GM12878 (cell line): ENCODE measurements around the gene ADAMTS13. TPM values are rescaled to one million over a fixed set of nuclear protein-coding genes. Genes with fewer than 3 reads are reported as not detected.

Experiments
- ATAC-seq: fragments of 200-7000 bp; cut with Tn5 transposase; 3 replicates; pipeline ENCODE4 v1.9.1; 2020; ENCODE audit warnings: mild to moderate bottlenecking, moderate library complexity
- BruUV-seq: library from RNA; stranded (reverse); fragments of 400-500 nt; replicated peaks from 2 replicates; lab custom pipeline; 2021; lab: Mats Ljungman, UMichigan
- CTCF ChIA-PET: fragments of 300-600 bp; sonication (Branson Sonifier 250); formaldehyde crosslinking; extraction: SDS; loops from one replicate; lab custom pipeline; 2021; ENCODE audit warnings: inconsistent platforms; lab: Yijun Ruan, JAX
- POLR2A ChIA-PET: fragments of 350-600 bp; formaldehyde crosslinking; extraction: SDS; loops from one replicate; lab custom pipeline; 2021; ENCODE audit warnings: inconsistent platforms; lab: Charles Lee
- RAD21 ChIA-PET: fragments of 300-600 bp; sonication (Branson Sonifier 250); formaldehyde crosslinking; loops from one replicate; lab custom pipeline; 2023; ENCODE audit warnings: antibody characterized with exemption; ENCODE audit not compliant: unreplicated experiment; lab: Charles Lee
- SMC1A ChIA-PET: fragments of 300-600 bp; sonication (Branson Sonifier 250); formaldehyde crosslinking; loops from one replicate; lab custom pipeline; 2023; ENCODE audit not compliant: unreplicated experiment, uncharacterized antibody; lab: Charles Lee
- DNase-seq: peaks from one replicate; pipeline ENCODE4 v3.0.0-alpha.2; 2011; ENCODE audit warnings: low read depth, low spot score
- FAIRE-seq: peaks from 3 replicates; lab custom pipeline; 2011; peaks lifted over from hg19 to GRCh38; lab: Jason Lieb, UNC
- H2AFZ ChIP-seq: 2 replicates; pipeline ENCODE4 v1.6.0; 2011; ENCODE audit warnings: low read depth, low read length, control low read depth; ENCODE audit not compliant: control insufficient read depth
- H3K27ac ChIP-seq: 2 replicates; pipeline ENCODE4 v1.5.1; 2011; ENCODE audit warnings: control low read depth; ENCODE audit not compliant: control insufficient read depth, insufficient read depth
- H3K27me3 ChIP-seq, 2 experiments: replicated peaks in 1 of 2; 2 replicates each; pipeline versions ENCODE4 v1.6.0 to v1.6.1; 2011; ENCODE audit warnings: low read length in 1 of 2; ENCODE audit not compliant: control insufficient read depth in 2 of 2, insufficient read depth in 2 of 2
- H3K36me3 ChIP-seq, 2 experiments: 2 replicates each; pipeline ENCODE4 v1.5.1; 2011; ENCODE audit warnings: low read length in 1 of 2; ENCODE audit not compliant: control insufficient read depth in 2 of 2, insufficient read depth in 2 of 2
- H3K4me1 ChIP-seq: 2 replicates; pipeline ENCODE4 v1.6.1; 2011; ENCODE audit warnings: mild to moderate bottlenecking, low read length, moderate library complexity, mixed read lengths; ENCODE audit not compliant: control insufficient read depth, insufficient read depth
- H3K4me2 ChIP-seq: 2 replicates; pipeline ENCODE4 v1.6.0; 2011; ENCODE audit warnings: control low read depth; ENCODE audit not compliant: control insufficient read depth, insufficient read depth
- H3K4me3 ChIP-seq: fragments of 200-600 bp; sonication (generic); 2 replicates; pipeline ENCODE4 v1.5.1; 2016
- H3K79me2 ChIP-seq: 2 replicates; pipeline ENCODE4 v1.6.0; 2011; ENCODE audit warnings: low read length; ENCODE audit not compliant: control insufficient read depth, insufficient read depth
- H3K9ac ChIP-seq: 2 replicates; pipeline ENCODE4 v1.8.0; 2011; ENCODE audit warnings: low read length, control low read depth, mixed read lengths; ENCODE audit not compliant: control insufficient read depth, insufficient read depth
- H3K9me3 ChIP-seq: replicated peaks from 3 replicates; pipeline ENCODE4 v1.5.1; 2011; ENCODE audit warnings: mild to moderate bottlenecking, low read length; ENCODE audit not compliant: control insufficient read depth, insufficient read depth
- H4K20me1 ChIP-seq: 2 replicates; pipeline ENCODE4 v1.6.0; 2011; ENCODE audit not compliant: control insufficient read depth, insufficient read depth
- BACH1 ChIP-seq: fragments of 450-650 bp; IDR thresholded peaks from 2 replicates; pipeline ENCODE4 v1.6.1; 2017; ENCODE audit warnings: mild to moderate bottlenecking, borderline replicate concordance
- BCL11A ChIP-seq: IDR thresholded peaks from 2 replicates; pipeline ENCODE4 v1.6.1; 2011; ENCODE audit warnings: low read depth, low read length
- ETV6 ChIP-seq, 2 experiments: fragments of 450-650 bp in 1 of 2; IDR thresholded peaks in 1 of 2; conservative IDR thresholded peaks in 1 of 2; 2 replicates each; pipeline ENCODE4 v1.6.1; 2014; ENCODE audit warnings: antibody characterized with exemption in 1 of 2, borderline replicate concordance in 1 of 2, low read depth in 1 of 2, mild to moderate bottlenecking in 1 of 2, moderate library complexity in 1 of 2
- MTA2 ChIP-seq: fragments of 450-650 bp; IDR thresholded peaks from 2 replicates; pipeline ENCODE4 v1.6.1; 2016; ENCODE audit warnings: low read depth, mild to moderate bottlenecking, moderate library complexity
- MYC ChIP-seq: IDR thresholded peaks from 2 replicates; pipeline ENCODE4 v1.6.1; 2011; ENCODE audit warnings: mild to moderate bottlenecking, low read length, moderate library complexity, inconsistent platforms; ENCODE audit not compliant: insufficient read depth, insufficient replicate concordance, insufficient read length, severe bottlenecking
- NR2F1 ChIP-seq: fragments of 450-650 bp; conservative IDR thresholded peaks from 2 replicates; pipeline ENCODE4 v1.6.1; 2017; ENCODE audit warnings: mild to moderate bottlenecking
- RB1 ChIP-seq: fragments of 450-650 bp; formaldehyde crosslinking; IDR thresholded peaks from 2 replicates; pipeline ENCODE4 v1.6.1; 2017; ENCODE audit warnings: mild to moderate bottlenecking, borderline replicate concordance
- RELA ChIP-seq: fragments of 450-650 bp; IDR thresholded peaks from 2 replicates; pipeline ENCODE4 v1.8.0; 2014; ENCODE audit warnings: borderline replicate concordance; ENCODE audit not compliant: partially characterized antibody
- SIN3A ChIP-seq: IDR thresholded peaks from 2 replicates; pipeline ENCODE4 v1.6.1; 2012; ENCODE audit warnings: low read depth, low read length, improper control_type of control experiment
- SP1 ChIP-seq: IDR thresholded peaks from one replicate; pipeline ENCODE4 v1.6.1; 2011; ENCODE audit warnings: low read depth, low read length
- SUZ12 ChIP-seq: fragments of 200-600 bp; sonication (generic); IDR thresholded peaks from one replicate; pipeline ENCODE4 v1.6.1; 2018; ENCODE audit warnings: antibody characterized with exemption, mild to moderate bottlenecking; ENCODE audit not compliant: unreplicated experiment
- TBL1XR1 ChIP-seq: IDR thresholded peaks from 2 replicates; pipeline ENCODE4 v1.6.1; 2012; ENCODE audit warnings: low read depth, low read length, improper control_type of control experiment
- ZNF207 ChIP-seq: fragments of 450-650 bp; IDR thresholded peaks from 2 replicates; pipeline ENCODE4 v1.6.1; 2014; ENCODE audit warnings: antibody characterized with exemption, mild to moderate bottlenecking, borderline replicate concordance
- WGBS: methylation state at CpG from one replicate; pipeline ENCODE4 v1.1.6; 2016; ENCODE audit warnings: low lambda C conversion rate; ENCODE audit not compliant: insufficient replicate concordance, insufficient coverage; ENCODE audit errors: missing lambda C conversion rate; 5-methylcytosine and 5-hydroxymethylcytosine counted together
- in situ Hi-C: fragments of 300-500 bp; cut with MboI; formaldehyde crosslinking; loops from 9 replicates; pipeline ENCODE4 v1.14.3; 2018; ENCODE audit warnings: mixed read lengths
- intact Hi-C: fragments of 100-400 bp; cut with micrococcal nuclease; formaldehyde crosslinking; loops from one replicate; pipeline ENCODE4 v1.14.2; 2022; ENCODE audit not compliant: unreplicated experiment
- polyA plus RNA-seq, 11 experiments: library from polyadenylated mRNA; depleted of rRNA in 4 of 11; unstranded in 6 of 11; stranded (reverse) in 5 of 11; fragments of >200 nt; fragmentation: Nextera tagmentation in 4 of 11; fragmentation: Illumina TruSeq in 1 of 11; extraction: Ambion mirVana in 4 of 11; extraction: Trizol in 1 of 11; gene quantifications; 1 replicate in 1 of 11; 2 replicates in 10 of 11; pipeline versions ENCODE4 v1.2.1 to v1.2.3, GENCODE V29; 2011 to 2016; ENCODE audit warnings: inconsistent platforms in 2 of 11, missing spikeins in 2 of 11, low read depth in 1 of 11
- total RNA-seq, 4 experiments: library from RNA; depleted of rRNA in 3 of 4; stranded (reverse); fragments of >200 nt in 3 of 4; fragmentation: Illumina TruSeq in 1 of 4; extraction: Trizol in 1 of 4; gene quantifications; 2 replicates each; pipeline versions ENCODE4 v1.2.1 to v1.2.3, GENCODE V29; 2013 to 2021
- TF ChIP-seq, protein P1 (sequence below): IDR thresholded peaks from 2 replicates; pipeline ENCODE4 v1.6.1; 2011; ENCODE audit warnings: low read depth, mild to moderate bottlenecking, low read length, moderate library complexity, borderline replicate concordance; ENCODE audit errors: extremely low read depth
- TF ChIP-seq, protein P2 (sequence below): fragments of 450-650 bp; IDR thresholded peaks from 2 replicates; pipeline ENCODE4 v1.6.1; 2016; ENCODE audit warnings: mild to moderate bottlenecking
- TF ChIP-seq, protein P3 (sequence below): IDR thresholded peaks from 2 replicates; pipeline ENCODE4 v1.6.1; 2011; ENCODE audit warnings: borderline replicate concordance, low read depth, mild to moderate bottlenecking, moderate library complexity, mixed read lengths, low read length; ENCODE audit not compliant: insufficient read depth; ENCODE audit errors: extremely low read length

The ADAMTS13 gene
- total and polyA plus RNA-seq, 10 of the 15 experiments (the other 5 are each of a cell fraction or from before 2014, with no cell fraction given) = 0.08 to 2.4 (median 0.28) TPM

DNA sequence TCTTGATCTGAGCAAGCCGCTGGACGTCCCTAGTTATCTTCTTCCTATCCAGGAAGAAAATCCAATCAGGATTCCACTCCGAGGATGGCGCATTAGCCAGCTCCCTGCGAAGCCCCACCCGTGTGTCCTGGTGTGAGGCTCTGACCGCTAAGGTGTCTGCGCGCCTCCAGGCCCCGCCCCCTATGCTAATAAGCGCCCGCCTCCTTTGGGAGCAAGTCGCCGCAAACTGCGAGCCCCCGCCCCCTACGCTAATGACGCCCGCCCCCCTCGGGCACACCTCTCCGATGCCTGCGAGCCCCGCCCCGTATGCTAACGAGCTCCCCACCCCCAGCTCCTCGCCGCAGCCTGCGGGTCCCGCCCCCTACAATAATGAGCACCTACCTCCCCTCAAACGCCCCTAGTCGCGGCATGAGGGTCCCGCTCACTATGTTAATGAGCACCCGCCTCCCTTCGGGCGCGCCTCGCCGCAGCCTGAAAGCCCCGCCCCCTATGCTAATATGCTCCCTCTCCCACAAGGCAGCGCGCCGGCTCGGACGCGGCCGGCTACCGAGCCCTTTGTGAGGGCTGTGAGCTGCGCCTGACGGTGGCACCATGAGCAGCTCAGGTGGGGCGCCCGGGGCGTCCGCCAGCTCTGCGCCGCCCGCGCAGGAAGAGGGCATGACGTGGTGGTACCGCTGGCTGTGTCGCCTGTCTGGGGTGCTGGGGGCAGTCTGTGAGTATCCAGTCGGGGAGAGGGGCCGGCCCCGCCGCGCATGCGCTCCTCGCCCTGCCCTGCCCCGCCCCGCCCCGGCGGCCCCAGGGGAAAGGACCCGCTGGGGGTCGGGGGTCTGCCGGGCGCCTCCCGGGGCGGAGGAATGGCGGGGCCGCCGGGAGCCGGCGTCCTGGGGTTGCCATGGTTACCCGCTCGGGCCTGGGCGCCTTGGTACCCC is 37.6 kb downstream of the ADAMTS13 start, which contains the start of gene CACFD1 (continued):
- TF ChIP-seq RELA = peak; percentile 23
- 0 out of 2 replicates have a peak, but pooled peaks have one; percentile 5 for TF ChIP-seq BCL11A
- no peak for TF ChIP-seq MYC
- 0 out of 2 replicates have a peak, but pooled peaks have one; percentile 17 for TF ChIP-seq NR2F1
- TF ChIP-seq RB1 = peak; percentile 78; the same call in 1 of the 2 replicates
- TF ChIP-seq MTA2 = no peak
- peak; percentile 62 for TF ChIP-seq SIN3A
- peak; percentile 13 for TF ChIP-seq SP1

DNA sequence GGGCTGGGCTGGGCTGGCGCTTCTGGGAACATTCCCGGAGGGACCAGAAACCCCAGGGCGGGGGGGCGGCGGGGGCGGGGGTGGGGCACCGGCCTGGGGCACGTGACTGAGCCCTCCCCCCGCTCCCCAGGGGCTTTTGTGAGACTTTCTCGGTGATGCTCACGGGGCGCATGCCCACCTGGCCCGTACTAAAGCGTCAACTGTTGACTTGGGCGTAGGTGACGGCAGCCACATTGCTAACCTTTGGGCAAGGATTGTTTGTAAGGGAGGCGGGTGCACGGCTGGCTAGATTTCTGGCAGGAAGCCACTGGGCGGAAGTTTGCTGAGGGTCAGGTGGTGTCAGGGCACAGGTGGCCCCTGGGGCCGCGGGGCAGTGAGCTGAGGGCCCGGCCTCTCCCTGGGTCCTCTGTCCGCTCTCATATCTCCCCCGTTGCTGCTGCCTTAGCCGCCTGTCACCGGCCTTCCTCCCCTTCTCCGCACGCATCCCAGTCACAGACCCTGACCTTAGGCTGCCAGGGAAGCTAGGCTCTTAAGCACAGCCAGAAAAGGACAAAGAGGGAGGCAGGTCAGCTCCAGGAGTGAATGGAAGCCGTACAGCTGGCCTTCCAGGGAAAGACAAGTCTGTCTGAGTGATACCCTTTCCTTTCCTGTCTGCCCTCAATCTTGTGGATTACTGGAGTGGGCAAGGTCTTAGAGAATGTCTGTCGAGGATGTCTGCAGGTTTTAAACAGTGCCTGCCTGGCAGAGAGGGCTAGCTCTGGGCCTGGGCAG is 38.4 kb downstream of the ADAMTS13 start:
- no peaks in the 10 kb centered on the region; a peak in 2 of 4 replicates for H3K27me3 ChIP-seq
- peak overlapping the region; percentile 85 for H3K4me2 ChIP-seq
- H3K36me3 ChIP-seq = no peaks in the 10 kb centered on the region
- BruUV-seq = TSS peak; percentile 57
- no peaks in the 10 kb centered on the region for H3K79me2 ChIP-seq
- SMC1A ChIA-PET = interaction anchor here (1.6 to 1.9 kb wide), 3 partner anchors 16 to 38 kb away, joined by 5 to 9 read pairs (median 6); partner anchors contain the start of genes ADAMTS13 and SLC2A6
- H2AFZ ChIP-seq = peak overlapping the region; percentile 95
- no peak overlapping the region for H3K27ac ChIP-seq
- ATAC-seq (peak; percentile 56), FAIRE-seq (no peak), DNase-seq (no peak)
- peak overlapping the region; percentile 7; the same call in 1 of the 2 replicates for H3K9ac ChIP-seq
- peak overlapping the region; percentile 97; the same call in 1 of the 2 replicates for H3K4me3 ChIP-seq
- 32% methylated on average over 22 of the region's 30 CpGs for WGBS
- in situ Hi-C loops = no loop called here
- no peaks in the 10 kb centered on the region for H3K9me3 ChIP-seq
- CTCF ChIA-PET = interaction anchor here (1.2 to 2.8 kb wide), 5 partner anchors 18 to 533 kb away, joined by 3 to 17 read pairs (median 3); partner anchors contain the start of gene SLC2A6
- intact Hi-C loops = loop anchor here (1.0 kb wide), 1 partner anchor 18 kb away; no protein-coding TSS in a partner anchor
- POLR2A ChIA-PET = interaction anchor here (1.0 to 2.2 kb wide), 4 partner anchors 8 to 39 kb away, joined by 3 to 27 read pairs (median 5); partner anchors contain the start of gene SLC2A6
- RAD21 ChIA-PET = interaction anchor here (0.7 to 2.9 kb wide), 5 partner anchors 16 to 35 kb away, joined by 3 to 20 read pairs (median 4); partner anchors contain the start of gene SLC2A6
- peaks cover 9% of the 10 kb centered on the region for H3K4me1 ChIP-seq
- no peaks in the 10 kb centered on the region for H4K20me1 ChIP-seq
- TF ChIP-seq ETV6 (conservative IDR thresholded peaks at IDR 0.05 in 1 of 2, IDR thresholded peaks at IDR 0.05 in 1 of 2; ENCODE audit: borderline replicate concordance in 1 of 2, low read depth in 1 of 2) (no peak), ZNF207 (no peak), BACH1 (0 out of 2 replicates have a peak, but pooled peaks have one; percentile 19), TBL1XR1 (no peak), SUZ12 (no peak)
- TF ChIP-seq, protein P1, sequence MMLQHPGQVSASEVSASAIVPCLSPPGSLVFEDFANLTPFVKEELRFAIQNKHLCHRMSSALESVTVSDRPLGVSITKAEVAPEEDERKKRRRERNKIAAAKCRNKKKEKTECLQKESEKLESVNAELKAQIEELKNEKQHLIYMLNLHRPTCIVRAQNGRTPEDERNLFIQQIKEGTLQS = peak; percentile 26; the same call in 1 of the 2 replicates
- TF ChIP-seq, protein P2, sequence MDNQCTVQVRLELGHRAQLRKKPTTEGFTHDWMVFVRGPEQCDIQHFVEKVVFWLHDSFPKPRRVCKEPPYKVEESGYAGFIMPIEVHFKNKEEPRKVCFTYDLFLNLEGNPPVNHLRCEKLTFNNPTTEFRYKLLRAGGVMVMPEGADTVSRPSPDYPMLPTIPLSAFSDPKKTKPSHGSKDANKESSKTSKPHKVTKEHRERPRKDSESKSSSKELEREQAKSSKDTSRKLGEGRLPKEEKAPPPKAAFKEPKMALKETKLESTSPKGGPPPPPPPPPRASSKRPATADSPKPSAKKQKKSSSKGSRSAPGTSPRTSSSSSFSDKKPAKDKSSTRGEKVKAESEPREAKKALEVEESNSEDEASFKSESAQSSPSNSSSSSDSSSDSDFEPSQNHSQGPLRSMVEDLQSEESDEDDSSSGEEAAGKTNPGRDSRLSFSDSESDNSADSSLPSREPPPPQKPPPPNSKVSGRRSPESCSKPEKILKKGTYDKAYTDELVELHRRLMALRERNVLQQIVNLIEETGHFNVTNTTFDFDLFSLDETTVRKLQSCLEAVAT = 0 out of 2 replicates have a peak, but pooled peaks have one; percentile 33
- TF ChIP-seq, protein P3, sequence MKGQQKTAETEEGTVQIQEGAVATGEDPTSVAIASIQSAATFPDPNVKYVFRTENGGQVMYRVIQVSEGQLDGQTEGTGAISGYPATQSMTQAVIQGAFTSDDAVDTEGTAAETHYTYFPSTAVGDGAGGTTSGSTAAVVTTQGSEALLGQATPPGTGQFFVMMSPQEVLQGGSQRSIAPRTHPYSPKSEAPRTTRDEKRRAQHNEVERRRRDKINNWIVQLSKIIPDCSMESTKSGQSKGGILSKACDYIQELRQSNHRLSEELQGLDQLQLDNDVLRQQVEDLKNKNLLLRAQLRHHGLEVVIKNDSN = peak; percentile 60
